Activated CD4-positive, alpha-beta T cell treated with anti-CD3 and anti-CD28 coated beads, Interleukin-2, amount 10 ng/mL, durations not matched to agents 7 days and 5 days (primary cell): ENCODE results near the gene KAT8. TPM values are rescaled to one million over a fixed set of nuclear protein-coding genes. Genes with fewer than 3 reads are reported as not detected.

Experiments
- CTCF ChIA-PET: fragments of 350-600 bp; sonication (Branson Sonifier 250); formaldehyde crosslinking; loops from one replicate; lab custom pipeline; 2021; ENCODE audit warnings: antibody characterized with exemption; lab: Charles Lee
- POLR2A ChIA-PET: fragments of 350-600 bp; sonication (Branson Sonifier 250); formaldehyde crosslinking; loops from one replicate; lab custom pipeline; 2021; ENCODE audit warnings: antibody characterized with exemption; lab: Charles Lee
- DNase-seq: peaks from one replicate; pipeline ENCODE4 v3.0.0-alpha.2; 2020
- H3K27ac Mint-ChIP-seq: one replicate; pipeline ENCODE4 v1.8.0; 2021; ENCODE audit warnings: mild to moderate bottlenecking, moderate library complexity, mixed read lengths
- H3K27me3 Mint-ChIP-seq: one replicate; pipeline ENCODE4 v1.8.0; 2021; ENCODE audit warnings: mixed read lengths
- H3K36me3 Mint-ChIP-seq: one replicate; pipeline ENCODE4 v1.8.0; 2021; ENCODE audit warnings: low read depth, mixed read lengths
- H3K4me1 Mint-ChIP-seq: one replicate; pipeline ENCODE4 v1.8.0; 2021; ENCODE audit warnings: mixed read lengths
- H3K4me3 Mint-ChIP-seq: one replicate; pipeline ENCODE4 v1.8.0; 2021; ENCODE audit warnings: mild to moderate bottlenecking, moderate library complexity, mixed read lengths
- H3K9me3 Mint-ChIP-seq: one replicate; pipeline ENCODE4 v1.8.0; 2021; ENCODE audit warnings: mixed read lengths
- total RNA-seq, 2 experiments: library from RNA; stranded (reverse); gene quantifications; one replicate each; pipeline ENCODE4 v1.2.3, GENCODE V29; 2021

Gene KAT8
- total RNA-seq, 2 experiments from 2014 or later: 63.4 to 67.7 TPM

- CTCF ChIA-PET: interaction anchor here (0.7 to 2.4 kb wide), 6 partner anchors 10 to 43 kb away, joined by 3 to 10 read pairs (median 4); no protein-coding TSS in a partner anchor
- Mint-ChIP-seq H3K4me3 (no peak overlapping the region), H3K4me1 (peaks cover 44% of the 10 kb centered on the region), H3K36me3 (peaks cover 19% of the 10 kb centered on the region), H3K27ac (no peak overlapping the region), H3K9me3 (no peaks in the 10 kb centered on the region), H3K27me3 (no peaks in the 10 kb centered on the region)
- no peak for DNase-seq
- POLR2A ChIA-PET: no interaction called here
Measured at GRCh38 chr16:31111881-31112466, 5.5 kb upstream of the KAT8 start.

- no peaks in the 10 kb centered on the region for H3K27me3 Mint-ChIP-seq
- H3K27ac Mint-ChIP-seq: no peak overlapping the region
- no peak overlapping the region for H3K4me3 Mint-ChIP-seq
- ChIA-PET CTCF (interaction anchor here (0.6 to 2.4 kb wide), 7 partner anchors 9 to 211 kb away, joined by 3 to 10 read pairs (median 4); partner anchors contain the start of genes ZNF646 and ZNF668), POLR2A (no interaction called here)
- H3K36me3 Mint-ChIP-seq: peaks cover 19% of the 10 kb centered on the region
- no peak for DNase-seq
- peaks cover 41% of the 10 kb centered on the region for H3K4me1 Mint-ChIP-seq
- no peaks in the 10 kb centered on the region for H3K9me3 Mint-ChIP-seq
Measured at GRCh38 chr16:31112711-31113110, 4.8 kb upstream of the KAT8 start.

GRCh38 chr16:31113121-31114120 lies 4.0 kb upstream of the KAT8 start:
- Mint-ChIP-seq H3K36me3 (peaks cover 19% of the 10 kb centered on the region), H3K4me1 (peaks cover 42% of the 10 kb centered on the region), H3K9me3 (no peaks in the 10 kb centered on the region), H3K27me3 (no peaks in the 10 kb centered on the region), H3K27ac (peak overlapping the region; percentile 25), H3K4me3 (no peak overlapping the region)
- no peak for DNase-seq
- ChIA-PET CTCF (interaction anchor here (0.6 to 2.4 kb wide), 7 partner anchors 12 to 210 kb away, joined by 3 to 12 read pairs (median 3); partner anchors contain the start of genes ZNF646 and ZNF668), POLR2A (no interaction called here)

DNA sequence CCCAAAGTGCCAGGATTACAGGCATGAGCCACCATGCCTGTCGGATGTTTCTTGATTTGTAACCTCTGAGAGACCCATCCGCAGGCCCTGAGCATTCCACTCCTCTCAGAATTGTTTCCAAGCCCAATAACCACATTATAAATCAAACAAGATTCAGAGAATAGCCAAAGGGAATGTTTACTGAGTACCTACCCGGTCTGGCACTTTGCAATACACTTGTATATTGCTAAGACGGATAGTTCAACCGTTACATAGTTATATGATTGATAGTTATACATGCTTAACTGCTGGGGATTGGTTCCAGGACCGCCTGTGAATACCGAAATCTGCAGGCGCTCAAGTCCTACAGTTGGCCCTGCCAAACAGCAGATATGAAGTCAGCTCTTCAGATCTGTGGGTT lies 3.0 kb upstream of the KAT8 start:
- POLR2A ChIA-PET: no interaction called here

GRCh38 chr16:31118223-31119155 lies 1.0 kb downstream of the KAT8 start:
- peak overlapping the region; percentile 80 for H3K4me3 Mint-ChIP-seq
- ChIA-PET POLR2A (interaction anchor here (1.4 kb wide), 1 partner anchor 24 kb away, joined by 5 read pairs; no protein-coding TSS in a partner anchor), CTCF (interaction anchor here (0.9 to 3.1 kb wide), 6 partner anchors 9 to 215 kb away, joined by 3 to 33 read pairs (median 4); no protein-coding TSS in a partner anchor)
- peaks cover 22% of the 10 kb centered on the region for H3K36me3 Mint-ChIP-seq
- no peaks in the 10 kb centered on the region for H3K9me3 Mint-ChIP-seq
- peak overlapping the region; percentile 93 for H3K27ac Mint-ChIP-seq
- H3K27me3 Mint-ChIP-seq: no peaks in the 10 kb centered on the region
- no peak for DNase-seq
- H3K4me1 Mint-ChIP-seq: peaks cover 34% of the 10 kb centered on the region

More for the DNA sequence above, 3.0 kb upstream of the KAT8 start:
- Mint-ChIP-seq H3K27me3 (no peaks in the 10 kb centered on the region), H3K36me3 (peaks cover 21% of the 10 kb centered on the region), H3K27ac (no peak overlapping the region), H3K9me3 (no peaks in the 10 kb centered on the region), H3K4me1 (peaks cover 46% of the 10 kb centered on the region), H3K4me3 (no peak overlapping the region)
- no peak for DNase-seq
- CTCF ChIA-PET: interaction anchor here (0.6 to 1.9 kb wide), 5 partner anchors 19 to 213 kb away, joined by 3 to 12 read pairs (median 3); partner anchors contain the start of genes ZNF646 and ZNF668

DNA sequence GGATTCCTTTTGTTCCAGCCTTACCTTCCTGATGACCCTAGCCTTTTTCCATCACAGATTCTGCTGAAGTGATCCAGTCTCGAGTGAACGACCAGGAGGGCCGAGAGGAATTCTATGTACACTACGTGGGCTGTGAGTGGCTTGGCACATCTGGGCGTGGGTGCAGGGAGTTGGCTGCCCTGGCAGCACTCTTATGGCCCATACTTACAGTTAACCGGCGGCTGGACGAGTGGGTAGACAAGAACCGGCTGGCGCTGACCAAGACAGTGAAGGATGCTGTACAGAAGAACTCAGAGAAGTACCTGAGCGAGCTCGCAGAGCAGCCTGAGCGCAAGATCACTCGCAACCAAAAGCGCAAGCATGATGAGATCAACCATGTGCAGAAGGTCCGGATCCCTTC lies 2.7 kb downstream of the KAT8 start:
- DNase-seq: no peak
- H3K36me3 Mint-ChIP-seq: peaks cover 22% of the 10 kb centered on the region
- H3K27ac Mint-ChIP-seq: no peak overlapping the region
- CTCF ChIA-PET: interaction anchor here (3.1 kb wide), 1 partner anchor 22 kb away, joined by 23 read pairs; no protein-coding TSS in a partner anchor
- peaks cover 22% of the 10 kb centered on the region for H3K4me1 Mint-ChIP-seq
- H3K27me3 Mint-ChIP-seq: no peaks in the 10 kb centered on the region
- POLR2A ChIA-PET: no interaction called here
- H3K9me3 Mint-ChIP-seq: no peaks in the 10 kb centered on the region
- H3K4me3 Mint-ChIP-seq: no peak overlapping the region

GRCh38 chr16:31125844-31126243 lies 8.4 kb downstream of the KAT8 start:
- DNase-seq: no peak
- ChIA-PET POLR2A (no interaction called here), CTCF (interaction anchor here (8.2 kb wide), 1 partner anchor 17 kb away, joined by 47 read pairs; no protein-coding TSS in a partner anchor)
- H3K36me3 Mint-ChIP-seq: peaks cover 21% of the 10 kb centered on the region
- no peaks in the 10 kb centered on the region for H3K9me3 Mint-ChIP-seq
- no peaks in the 10 kb centered on the region for H3K27me3 Mint-ChIP-seq
- H3K4me1 Mint-ChIP-seq: peaks cover 9% of the 10 kb centered on the region
- H3K27ac Mint-ChIP-seq: no peak overlapping the region
- H3K4me3 Mint-ChIP-seq: no peak overlapping the region

- H3K4me1 Mint-ChIP-seq: peaks cover 9% of the 10 kb centered on the region
- H3K27ac Mint-ChIP-seq: no peak overlapping the region
- no peaks in the 10 kb centered on the region for H3K9me3 Mint-ChIP-seq
- CTCF ChIA-PET: interaction anchor here (0.7 to 8.2 kb wide), 5 partner anchors 9 to 32 kb away, joined by 3 to 47 read pairs (median 3); partner anchors contain the start of gene KAT8
- POLR2A ChIA-PET: interaction anchor here (0.5 to 0.7 kb wide), 2 partner anchors 9 to 53 kb away, joined by 3 to 5 read pairs; no protein-coding TSS in a partner anchor
- DNase-seq: no peak
- H3K27me3 Mint-ChIP-seq: no peaks in the 10 kb centered on the region
- peaks cover 15% of the 10 kb centered on the region for H3K36me3 Mint-ChIP-seq
- no peak overlapping the region for H3K4me3 Mint-ChIP-seq
Measured at GRCh38 chr16:31127182-31127581, 9.7 kb downstream of the KAT8 start.

DNA sequence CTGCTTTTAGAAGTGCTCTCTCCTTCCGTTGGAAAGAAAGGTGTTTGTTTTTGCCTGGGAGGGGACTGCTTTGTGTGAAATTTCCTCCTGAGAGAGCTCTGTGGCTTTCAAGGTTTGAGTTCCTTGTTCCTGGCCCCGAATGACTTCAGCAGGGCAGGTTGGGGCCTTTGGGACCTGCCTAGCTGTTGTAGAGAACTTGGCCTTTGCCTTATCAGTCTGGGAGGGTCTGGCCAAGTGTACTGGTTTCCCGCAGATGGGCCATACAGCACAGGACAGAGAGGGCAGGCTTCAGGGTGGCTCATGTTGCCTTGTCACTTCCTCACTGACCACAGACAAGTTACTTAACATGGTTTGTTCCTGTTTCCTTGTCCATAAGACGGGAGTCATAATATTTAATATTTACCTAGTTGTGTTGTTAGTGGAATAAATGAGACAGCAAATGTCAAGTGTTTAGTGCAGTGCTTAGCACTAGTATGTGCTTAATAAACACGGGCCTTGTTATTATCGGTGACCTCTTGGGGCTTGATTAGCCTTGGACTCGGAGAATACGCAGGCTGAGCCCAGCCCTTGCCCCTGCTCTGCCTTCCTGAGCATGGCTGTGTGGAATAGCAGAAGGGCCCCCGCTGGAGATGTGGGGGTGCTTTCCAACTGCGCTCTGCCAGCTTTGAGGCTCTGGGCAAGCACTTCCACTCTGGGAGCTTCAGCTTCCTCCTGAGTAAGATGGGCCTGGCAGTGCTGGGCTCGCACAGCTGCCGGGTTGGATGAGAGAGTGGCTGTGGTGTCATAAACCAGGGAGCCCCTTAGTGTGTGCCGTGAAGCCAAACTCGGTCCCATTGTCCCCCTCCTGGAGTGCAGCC lies 11.5 kb downstream of the KAT8 start:
- no peaks in the 10 kb centered on the region for H3K9me3 Mint-ChIP-seq

GRCh38 chr16:31129568-31130335 lies 12.3 kb downstream of the KAT8 start:
- Mint-ChIP-seq H3K27me3 (no peaks in the 10 kb centered on the region), H3K4me3 (no peak overlapping the region), H3K36me3 (peaks cover 12% of the 10 kb centered on the region), H3K9me3 (no peaks in the 10 kb centered on the region), H3K4me1 (peaks cover 9% of the 10 kb centered on the region), H3K27ac (peak overlapping the region; percentile 31)
- ChIA-PET POLR2A (no interaction called here), CTCF (interaction anchor here (1.0 to 8.2 kb wide), 4 partner anchors 11 to 30 kb away, joined by 3 to 47 read pairs (median 4); no protein-coding TSS in a partner anchor)
- DNase-seq: no peak

More for the DNA sequence above, 11.5 kb downstream of the KAT8 start:
- ChIA-PET POLR2A (no interaction called here), CTCF (interaction anchor here (1.0 to 8.2 kb wide), 5 partner anchors 10 to 29 kb away, joined by 3 to 47 read pairs (median 3); no protein-coding TSS in a partner anchor)
- peaks cover 12% of the 10 kb centered on the region for H3K36me3 Mint-ChIP-seq
- H3K27ac Mint-ChIP-seq: peak overlapping the region; percentile 88
- no peak for DNase-seq
- peaks cover 9% of the 10 kb centered on the region for H3K4me1 Mint-ChIP-seq
- H3K4me3 Mint-ChIP-seq: no peak overlapping the region
- no peaks in the 10 kb centered on the region for H3K27me3 Mint-ChIP-seq
